ENCODE measurements around the gene MORF4L2. TPM values are rescaled to one million over a fixed set of nuclear protein-coding genes. Genes with fewer than 3 reads are reported as not detected.
A peak's percentile ranks its signal among the peaks of the same experiment; 100 is the strongest.

The MORF4L2 gene
- total and polyA plus RNA-seq, 2 experiments from 2014 or later: 482 to 664 TPM

DNA sequence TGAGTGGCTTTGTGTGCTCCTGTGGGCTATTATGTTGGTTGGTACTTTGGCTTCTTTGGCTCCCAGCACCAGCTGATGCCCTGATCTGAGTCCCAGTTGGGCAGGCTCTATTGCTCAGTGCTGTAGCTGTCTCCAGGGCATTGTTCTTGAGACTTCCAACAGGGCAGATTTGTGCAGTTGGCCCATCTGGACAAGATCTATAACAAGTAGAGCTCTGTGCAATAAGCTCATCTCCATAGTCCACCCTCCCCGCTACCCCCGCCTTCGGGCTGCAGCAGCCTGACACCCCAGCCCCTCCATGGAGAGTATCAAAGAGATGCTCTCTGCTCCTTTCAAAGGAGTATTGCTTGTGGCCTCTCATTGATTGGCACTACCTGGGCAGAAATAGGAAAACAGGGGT lies 18.4 kb upstream of the MORF4L2 start:
- no peak overlapping the region for H3K27ac ChIP-seq
- no peaks in the 10 kb centered on the region for H3K36me3 ChIP-seq (ENCODE audit: low read depth)
- in situ Hi-C loops (cut with MboI): no loop called here
- no peaks in the 10 kb centered on the region for H4K20me1 ChIP-seq (ENCODE audit: insufficient read depth)
- no peaks in the 10 kb centered on the region for H3K4me1 ChIP-seq (ENCODE audit: insufficient read depth)
- H3K79me2 ChIP-seq (ENCODE audit: insufficient read depth): no peaks in the 10 kb centered on the region
- TF ChIP-seq EZH2phosphoT487 (IDR thresholded peaks at IDR 0.05; ENCODE audit: insufficient read depth, low read depth) (no peak), EZH2 (IDR thresholded peaks at IDR 0.05; ENCODE audit: insufficient read depth, poor library complexity, severe bottlenecking) (no peak)
- no peak overlapping the region for H3K4me3 ChIP-seq
- no peaks in the 10 kb centered on the region for H3F3A ChIP-seq (ENCODE audit: insufficient read depth)
- no peak for DNase-seq
- H3K9me3 ChIP-seq (ENCODE audit: low read depth): no peaks in the 10 kb centered on the region
- no peaks in the 10 kb centered on the region for H3K27me3 ChIP-seq (replicated peaks; ENCODE audit: insufficient read depth)
- no peak overlapping the region for H2AFZ ChIP-seq
- WGBS, 2 experiments (ENCODE audit: low coverage in 1 of 2, low lambda C conversion rate in 2 of 2, missing lambda C conversion rate in 2 of 2): 100% methylated on average over 3 of the region's 3 CpGs
- no peaks in the 10 kb centered on the region for H3K9me2 ChIP-seq (ENCODE audit: insufficient read depth)
- H3K9ac ChIP-seq: no peak overlapping the region
- H3K4me2 ChIP-seq (ENCODE audit: unreplicated experiment): no peak overlapping the region

DNA sequence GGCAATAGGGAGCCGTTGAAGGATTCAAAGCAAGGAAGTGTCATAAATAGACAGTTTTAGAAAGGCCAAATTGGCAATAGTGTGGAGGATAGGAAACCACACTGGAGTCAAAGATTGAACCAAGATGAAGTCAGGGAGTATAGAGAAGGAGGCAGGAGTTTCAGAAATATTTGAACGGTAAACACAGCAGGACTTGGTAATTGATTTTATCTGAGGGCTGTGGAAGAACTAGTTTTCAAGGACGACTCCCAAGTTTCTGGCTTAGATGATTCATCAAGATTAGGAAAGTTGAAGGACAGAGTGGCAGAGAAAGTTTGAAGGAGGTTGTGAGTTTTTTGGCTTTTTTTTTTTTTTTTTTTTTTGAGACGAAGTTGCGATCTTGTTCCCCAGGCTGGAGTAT lies 12.7 kb upstream of the MORF4L2 start:
- Histone ChIP-seq H3K79me2 (ENCODE audit: insufficient read depth) (no peaks in the 10 kb centered on the region), H3K36me3 (ENCODE audit: low read depth) (no peaks in the 10 kb centered on the region), H3K4me2 (ENCODE audit: unreplicated experiment) (no peak overlapping the region), H2AFZ (no peak overlapping the region), H3K4me3 (no peak overlapping the region), H4K20me1 (ENCODE audit: insufficient read depth) (no peaks in the 10 kb centered on the region), H3K9me3 (ENCODE audit: low read depth) (no peaks in the 10 kb centered on the region), H3F3A (ENCODE audit: insufficient read depth) (no peaks in the 10 kb centered on the region), H3K27me3 (replicated peaks; ENCODE audit: insufficient read depth) (no peaks in the 10 kb centered on the region), H3K4me1 (ENCODE audit: insufficient read depth) (no peaks in the 10 kb centered on the region), H3K9ac (no peak overlapping the region), H3K27ac (no peak overlapping the region), H3K9me2 (ENCODE audit: insufficient read depth) (no peaks in the 10 kb centered on the region)
- WGBS, 2 experiments (ENCODE audit: low coverage in 1 of 2, low lambda C conversion rate in 2 of 2, missing lambda C conversion rate in 2 of 2): 52 to 59% methylated on average over 4 to 5 of the region's 5 CpGs
- no peak for DNase-seq
- TF ChIP-seq EZH2 (IDR thresholded peaks at IDR 0.05; ENCODE audit: insufficient read depth, poor library complexity, severe bottlenecking) (no peak), EZH2phosphoT487 (IDR thresholded peaks at IDR 0.05; ENCODE audit: insufficient read depth, low read depth) (no peak)
- in situ Hi-C loops (cut with MboI): no loop called here

- Histone ChIP-seq H3K4me3 (no peak overlapping the region), H3K27me3 (replicated peaks; ENCODE audit: insufficient read depth) (no peaks in the 10 kb centered on the region), H3K9ac (no peak overlapping the region), H3K9me3 (ENCODE audit: low read depth) (no peaks in the 10 kb centered on the region), H2AFZ (no peak overlapping the region), H3K79me2 (ENCODE audit: insufficient read depth) (no peaks in the 10 kb centered on the region), H3K4me2 (ENCODE audit: unreplicated experiment) (no peak overlapping the region), H3K9me2 (ENCODE audit: insufficient read depth) (no peaks in the 10 kb centered on the region), H4K20me1 (ENCODE audit: insufficient read depth) (no peaks in the 10 kb centered on the region), H3K27ac (no peak overlapping the region), H3F3A (ENCODE audit: insufficient read depth) (no peaks in the 10 kb centered on the region), H3K36me3 (ENCODE audit: low read depth) (no peaks in the 10 kb centered on the region), H3K4me1 (ENCODE audit: insufficient read depth) (no peaks in the 10 kb centered on the region)
- in situ Hi-C loops (cut with MboI): no loop called here
- DNase-seq: no peak
- TF ChIP-seq EZH2 (IDR thresholded peaks at IDR 0.05; ENCODE audit: insufficient read depth, poor library complexity, severe bottlenecking) (no peak), EZH2phosphoT487 (IDR thresholded peaks at IDR 0.05; ENCODE audit: insufficient read depth, low read depth) (no peak)
These were observed 11.2 kb upstream of the MORF4L2 start for GRCh38 chrX:103697687-103698086.

GRCh38 chrX:103691059-103691458 lies 4.6 kb upstream of the MORF4L2 start:
- Histone ChIP-seq H3K4me2 (ENCODE audit: unreplicated experiment) (no peak overlapping the region), H3F3A (ENCODE audit: insufficient read depth) (peaks cover 13% of the 10 kb centered on the region; the same call in 1 of the 2 replicates), H3K9ac (no peak overlapping the region), H3K4me3 (no peak overlapping the region), H3K9me2 (ENCODE audit: insufficient read depth) (no peaks in the 10 kb centered on the region), H3K4me1 (ENCODE audit: insufficient read depth) (peaks cover 8% of the 10 kb centered on the region; the same call in 1 of the 2 replicates), H3K79me2 (ENCODE audit: insufficient read depth) (peaks cover 4% of the 10 kb centered on the region), H3K27me3 (replicated peaks; ENCODE audit: insufficient read depth) (no peaks in the 10 kb centered on the region), H2AFZ (no peak overlapping the region), H3K27ac (no peak overlapping the region), H3K9me3 (ENCODE audit: low read depth) (no peaks in the 10 kb centered on the region), H4K20me1 (ENCODE audit: insufficient read depth) (no peaks in the 10 kb centered on the region), H3K36me3 (ENCODE audit: low read depth) (no peaks in the 10 kb centered on the region)
- 100% methylated on average over 1 of the region's 1 CpG for WGBS, 2 experiments (ENCODE audit: low coverage in 1 of 2, low lambda C conversion rate in 2 of 2, missing lambda C conversion rate in 2 of 2)
- DNase-seq: no peak
- in situ Hi-C loops (cut with MboI): no loop called here
- TF ChIP-seq EZH2phosphoT487 (IDR thresholded peaks at IDR 0.05; ENCODE audit: insufficient read depth, low read depth) (no peak), EZH2 (IDR thresholded peaks at IDR 0.05; ENCODE audit: insufficient read depth, poor library complexity, severe bottlenecking) (no peak)

DNA sequence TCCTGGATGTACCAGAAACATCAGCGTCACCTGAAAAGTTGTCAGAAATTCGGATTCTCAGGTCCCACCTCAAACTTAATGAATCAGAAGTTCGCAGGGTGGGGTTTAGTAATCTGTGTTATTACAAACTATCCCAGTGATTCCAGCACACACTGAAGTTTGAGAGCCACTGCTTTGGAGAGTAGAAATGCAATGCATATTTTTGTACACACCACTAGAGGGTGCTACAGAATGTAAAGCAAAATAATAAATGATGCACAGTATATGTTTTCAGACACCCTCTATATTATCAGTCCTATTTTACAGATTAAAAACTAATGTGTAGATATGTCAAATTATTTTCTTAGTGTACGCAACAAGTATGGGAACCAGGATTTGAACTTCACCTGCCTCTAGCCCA lies 2.4 kb upstream of the MORF4L2 start:
- no peaks in the 10 kb centered on the region for H4K20me1 ChIP-seq (ENCODE audit: insufficient read depth)
- peaks cover 25% of the 10 kb centered on the region for H3K79me2 ChIP-seq (ENCODE audit: insufficient read depth)
- peak; percentile 66 for DNase-seq
- H3K27me3 ChIP-seq (replicated peaks; ENCODE audit: insufficient read depth): no peaks in the 10 kb centered on the region
- H3F3A ChIP-seq (ENCODE audit: insufficient read depth): peaks cover 25% of the 10 kb centered on the region
- WGBS, 2 experiments (ENCODE audit: low coverage in 1 of 2, low lambda C conversion rate in 2 of 2, missing lambda C conversion rate in 2 of 2): 33 to 35% methylated on average over 4 of the region's 4 CpGs
- peak overlapping the region; percentile 83 for H2AFZ ChIP-seq
- no peaks in the 10 kb centered on the region for H3K9me3 ChIP-seq (ENCODE audit: low read depth)
- peak overlapping the region; percentile 100 for H3K9ac ChIP-seq
- H3K36me3 ChIP-seq (ENCODE audit: low read depth): peaks cover 13% of the 10 kb centered on the region
- H3K4me1 ChIP-seq (ENCODE audit: insufficient read depth): peaks cover 15% of the 10 kb centered on the region
- peak overlapping the region; percentile 100; the same call in 1 of the 2 replicates for H3K27ac ChIP-seq
- H3K9me2 ChIP-seq (ENCODE audit: insufficient read depth): no peaks in the 10 kb centered on the region
- H3K4me3 ChIP-seq: 0 out of 2 replicates have a peak overlapping the region, but pooled peaks have one; percentile 99
- in situ Hi-C loops (cut with MboI): loop anchor here (10.0 kb wide), 1 partner anchor 154 kb away; no protein-coding TSS in a partner anchor
- TF ChIP-seq EZH2 (IDR thresholded peaks at IDR 0.05; ENCODE audit: insufficient read depth, poor library complexity, severe bottlenecking): no peak
- no peak for TF ChIP-seq EZH2phosphoT487 (IDR thresholded peaks at IDR 0.05; ENCODE audit: insufficient read depth, low read depth)
- peak overlapping the region; percentile 89 for H3K4me2 ChIP-seq (ENCODE audit: unreplicated experiment)

All from GM23248 (cell line).